GM12872 (cell line): ENCODE results near the gene DUOX2.
A peak's percentile ranks its signal among the peaks of the same experiment; 100 is the strongest.

Source experiments
- CTCF ChIP-seq: IDR thresholded peaks from 3 replicates; pipeline ENCODE4 v1.5.1; 2011; ENCODE audit warnings: low read depth, mild to moderate bottlenecking, low read length, moderate library complexity; ENCODE audit not compliant: insufficient read depth

DUOX2 gene

DNA sequence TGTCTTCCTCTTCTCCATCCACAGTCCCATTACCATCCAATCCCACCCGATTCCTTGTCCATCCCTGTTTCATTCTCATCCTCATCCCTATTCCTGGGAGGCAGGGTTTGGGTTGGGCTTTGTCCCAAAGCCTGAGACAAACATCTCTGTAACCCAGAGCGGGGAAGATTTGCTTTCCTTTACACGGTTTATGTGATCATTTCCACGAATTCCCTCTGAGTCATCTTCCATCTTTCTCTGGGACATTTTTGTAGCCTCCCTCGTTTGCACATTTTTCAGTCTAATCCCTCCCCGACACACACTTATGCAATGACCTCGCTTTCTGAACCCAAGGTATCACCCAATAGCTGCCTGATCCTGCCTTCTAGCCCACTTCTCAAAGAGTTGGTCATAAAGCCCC is 22.8 kb downstream of the DUOX2 start:
- no peak for TF ChIP-seq CTCF

- no peak for TF ChIP-seq CTCF
Observed at GRCh38 chr15:45089712-45090373, 24.1 kb downstream of the DUOX2 start.

DNA sequence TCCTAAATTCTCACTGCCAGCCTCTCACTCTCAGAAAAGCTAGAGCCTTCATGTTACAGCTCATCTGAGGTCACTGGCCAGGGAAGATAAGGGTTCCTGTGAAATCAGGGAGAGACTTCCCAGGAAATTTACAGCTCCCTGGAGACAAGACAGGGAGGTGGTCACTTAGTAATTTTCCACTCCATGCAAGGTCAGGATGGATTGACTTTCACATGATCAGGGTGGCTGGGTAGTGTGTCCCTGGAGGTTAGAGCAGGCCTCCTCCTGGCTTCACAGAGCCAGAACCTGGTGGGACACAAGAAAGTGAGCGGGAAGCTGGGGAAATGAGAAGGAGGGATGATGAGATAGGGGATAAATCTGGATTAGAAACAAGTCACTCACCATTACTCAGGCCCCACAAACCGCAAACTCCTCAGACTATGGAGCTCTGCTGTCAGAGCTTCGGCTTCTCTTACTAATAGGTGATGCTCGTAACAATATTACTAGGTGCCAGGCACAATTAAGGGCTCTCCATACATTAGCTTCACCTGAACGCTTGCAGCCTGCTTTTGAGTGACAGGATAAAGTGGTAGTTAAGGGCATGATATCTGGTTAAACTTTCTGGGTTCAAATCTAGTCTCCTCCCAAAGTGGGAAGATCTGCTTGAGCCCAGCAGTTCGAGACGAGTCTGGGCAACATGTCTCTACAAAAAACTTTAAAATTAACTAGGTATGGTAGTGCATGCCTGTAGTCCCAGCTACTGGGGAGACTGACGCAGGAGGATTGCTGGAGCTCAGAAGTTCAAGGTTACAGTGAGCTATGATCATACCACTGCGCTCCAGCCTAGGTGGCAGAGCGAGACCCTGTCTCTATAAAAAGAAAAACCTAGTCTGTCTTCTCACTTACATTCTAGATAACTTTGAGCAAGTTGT is 24.9 kb downstream of the DUOX2 start:
- TF ChIP-seq CTCF = no peak

- TF ChIP-seq CTCF = peak; percentile 29; the same call in 1 of the 3 replicates
Observed at GRCh38 chr15:45087513-45087912, 26.5 kb downstream of the DUOX2 start.

DNA sequence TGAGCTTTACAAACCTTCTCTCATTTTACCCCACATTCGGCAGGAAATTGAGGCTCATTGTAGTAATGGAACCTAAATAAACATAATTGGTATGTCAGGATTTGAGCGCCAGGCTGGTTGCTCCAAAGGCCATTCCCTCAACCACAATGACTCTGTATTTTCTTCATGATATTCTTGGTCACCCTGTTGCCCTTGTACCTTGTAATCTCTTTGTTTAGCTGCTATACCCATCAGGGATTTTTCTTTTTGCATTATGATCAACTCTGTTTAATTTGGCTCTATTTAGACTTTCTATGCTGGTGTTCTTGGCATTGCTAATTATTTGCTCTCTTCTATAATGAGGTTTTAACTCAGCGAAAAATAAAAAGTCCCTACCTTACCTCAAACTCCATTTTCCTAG is 29.8 kb downstream of the DUOX2 start:
- no peak for TF ChIP-seq CTCF

GRCh38 chr15:45083223-45083622 is 30.7 kb downstream of the DUOX2 start:
- TF ChIP-seq CTCF = no peak

- no peak for TF ChIP-seq CTCF
Observed at GRCh38 chr15:45064386-45064785, 49.6 kb downstream of the DUOX2 start.
